Measurements from ENCODE around the gene SLC6A20. TPM values are rescaled to one million over a fixed set of nuclear protein-coding genes. Genes with fewer than 3 reads are reported as not detected.

The SLC6A20 gene
- total RNA-seq, 1 donor from 2014 or later: not detected

DNA sequence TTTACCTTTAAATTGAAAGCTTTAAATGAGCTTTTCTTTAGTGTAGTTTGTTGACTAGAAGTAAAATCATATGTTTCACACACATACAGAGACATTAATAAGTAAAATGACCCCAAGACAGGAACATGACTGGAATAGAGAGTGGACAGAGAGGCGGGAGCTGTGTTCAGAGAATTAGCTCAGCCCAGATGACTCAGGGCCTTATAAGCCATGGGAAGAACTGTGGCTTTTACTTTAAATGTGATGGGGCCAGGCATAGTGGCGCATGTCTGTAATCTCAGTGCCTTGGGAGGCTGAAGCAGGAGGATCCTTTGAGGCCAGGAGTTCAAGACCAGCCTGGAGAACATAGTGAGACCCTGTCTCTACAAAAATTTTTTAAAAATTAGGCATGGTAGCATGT lies 80.4 kb downstream of the SLC6A20 start:
- DNase-seq (no peak), ATAC-seq (ENCODE audit: low read depth) (no peak)
- Mint-ChIP-seq H3K9me3 (no peaks in the 10 kb centered on the region), H3K27me3 (no peaks in the 10 kb centered on the region), H3K27ac (no peak overlapping the region), H3K4me3 (no peak overlapping the region), H3K4me1 (no peaks in the 10 kb centered on the region), H3K36me3 (ENCODE audit: low read depth) (peaks cover 67% of the 10 kb centered on the region)
- ChIA-PET CTCF (interaction anchor here (0.7 kb wide), 1 partner anchor 902 kb away, joined by 3 read pairs; no protein-coding TSS in a partner anchor), POLR2A (interaction anchor here (0.6 kb wide), 1 partner anchor 11 kb away, joined by 8 read pairs; no protein-coding TSS in a partner anchor)
- intact Hi-C loops (cut with micrococcal nuclease): no loop called here
- TF ChIP-seq, protein P1, sequence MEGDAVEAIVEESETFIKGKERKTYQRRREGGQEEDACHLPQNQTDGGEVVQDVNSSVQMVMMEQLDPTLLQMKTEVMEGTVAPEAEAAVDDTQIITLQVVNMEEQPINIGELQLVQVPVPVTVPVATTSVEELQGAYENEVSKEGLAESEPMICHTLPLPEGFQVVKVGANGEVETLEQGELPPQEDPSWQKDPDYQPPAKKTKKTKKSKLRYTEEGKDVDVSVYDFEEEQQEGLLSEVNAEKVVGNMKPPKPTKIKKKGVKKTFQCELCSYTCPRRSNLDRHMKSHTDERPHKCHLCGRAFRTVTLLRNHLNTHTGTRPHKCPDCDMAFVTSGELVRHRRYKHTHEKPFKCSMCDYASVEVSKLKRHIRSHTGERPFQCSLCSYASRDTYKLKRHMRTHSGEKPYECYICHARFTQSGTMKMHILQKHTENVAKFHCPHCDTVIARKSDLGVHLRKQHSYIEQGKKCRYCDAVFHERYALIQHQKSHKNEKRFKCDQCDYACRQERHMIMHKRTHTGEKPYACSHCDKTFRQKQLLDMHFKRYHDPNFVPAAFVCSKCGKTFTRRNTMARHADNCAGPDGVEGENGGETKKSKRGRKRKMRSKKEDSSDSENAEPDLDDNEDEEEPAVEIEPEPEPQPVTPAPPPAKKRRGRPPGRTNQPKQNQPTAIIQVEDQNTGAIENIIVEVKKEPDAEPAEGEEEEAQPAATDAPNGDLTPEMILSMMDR (IDR thresholded peaks at IDR 0.05): no peak

DNA sequence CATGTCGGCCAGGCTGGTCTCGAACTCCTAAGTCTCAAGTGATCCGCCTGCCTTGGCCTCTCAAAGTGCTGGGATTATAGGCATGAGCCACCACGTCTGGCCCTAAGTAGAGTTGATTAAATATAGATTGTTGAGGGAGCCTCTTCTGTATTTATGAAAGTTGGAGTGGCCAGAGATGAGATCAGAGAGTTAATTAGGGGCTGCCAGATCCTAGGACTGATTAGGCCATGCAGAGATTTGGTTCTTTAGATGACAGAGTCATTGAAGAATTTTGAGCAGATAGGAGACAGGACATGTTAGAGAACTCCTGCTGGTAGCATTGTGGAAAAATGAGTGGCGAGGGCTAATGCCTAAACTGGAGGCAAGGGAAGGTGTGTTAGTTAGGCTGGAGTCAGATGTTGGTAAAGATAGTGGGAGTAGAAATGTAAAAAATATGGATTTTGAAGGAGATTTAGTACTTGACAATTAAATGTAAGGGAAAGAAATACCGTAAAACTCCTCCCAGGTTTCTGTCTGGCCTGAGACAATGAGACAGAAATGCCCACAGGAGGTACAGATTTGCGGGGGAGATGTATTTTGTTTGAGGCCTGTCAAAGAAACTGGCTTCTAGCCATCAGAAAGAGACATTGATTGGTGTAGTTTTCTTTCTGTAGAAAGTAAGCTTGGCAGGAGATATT lies 83.8 kb downstream of the SLC6A20 start:
- intact Hi-C loops (cut with micrococcal nuclease): no loop called here
- H3K4me3 Mint-ChIP-seq: no peak overlapping the region
- H3K9me3 Mint-ChIP-seq: no peaks in the 10 kb centered on the region
- DNase-seq (no peak), ATAC-seq (ENCODE audit: low read depth) (no peak)
- H3K4me1 Mint-ChIP-seq: no peaks in the 10 kb centered on the region
- no peak overlapping the region for H3K27ac Mint-ChIP-seq
- H3K36me3 Mint-ChIP-seq (ENCODE audit: low read depth): peaks cover 71% of the 10 kb centered on the region
- ChIA-PET CTCF (no interaction called here), POLR2A (no interaction called here)
- no peaks in the 10 kb centered on the region for H3K27me3 Mint-ChIP-seq
- TF ChIP-seq, protein P1 (IDR thresholded peaks at IDR 0.05): no peak

DNA sequence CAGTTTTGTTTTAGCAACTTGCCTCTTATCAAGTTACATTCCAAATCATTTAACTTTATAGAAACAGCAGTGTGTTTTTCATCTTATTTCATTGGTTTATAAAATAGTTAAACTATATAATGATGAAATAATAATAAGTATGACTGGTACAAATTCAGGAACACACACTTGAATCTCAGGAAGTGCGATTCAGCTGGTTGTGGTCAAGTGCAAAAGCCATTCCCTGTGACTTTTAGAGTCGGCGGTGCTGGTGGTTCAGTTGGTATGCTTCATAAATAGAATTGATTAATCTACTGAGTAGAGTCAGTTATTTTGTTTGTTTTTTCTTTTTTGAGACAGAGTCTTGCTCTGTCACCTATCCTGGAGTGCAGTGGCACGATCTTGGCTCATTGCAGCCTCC lies 84.4 kb downstream of the SLC6A20 start:
- Mint-ChIP-seq H3K27ac (no peak overlapping the region), H3K9me3 (no peaks in the 10 kb centered on the region), H3K27me3 (no peaks in the 10 kb centered on the region), H3K36me3 (ENCODE audit: low read depth) (peaks cover 72% of the 10 kb centered on the region), H3K4me1 (no peaks in the 10 kb centered on the region), H3K4me3 (no peak overlapping the region)
- intact Hi-C loops (cut with micrococcal nuclease): no loop called here
- DNase-seq (no peak), ATAC-seq (ENCODE audit: low read depth) (no peak)
- POLR2A ChIA-PET: no interaction called here
- TF ChIP-seq, protein P1 (IDR thresholded peaks at IDR 0.05): no peak
- CTCF ChIA-PET: no interaction called here

DNA sequence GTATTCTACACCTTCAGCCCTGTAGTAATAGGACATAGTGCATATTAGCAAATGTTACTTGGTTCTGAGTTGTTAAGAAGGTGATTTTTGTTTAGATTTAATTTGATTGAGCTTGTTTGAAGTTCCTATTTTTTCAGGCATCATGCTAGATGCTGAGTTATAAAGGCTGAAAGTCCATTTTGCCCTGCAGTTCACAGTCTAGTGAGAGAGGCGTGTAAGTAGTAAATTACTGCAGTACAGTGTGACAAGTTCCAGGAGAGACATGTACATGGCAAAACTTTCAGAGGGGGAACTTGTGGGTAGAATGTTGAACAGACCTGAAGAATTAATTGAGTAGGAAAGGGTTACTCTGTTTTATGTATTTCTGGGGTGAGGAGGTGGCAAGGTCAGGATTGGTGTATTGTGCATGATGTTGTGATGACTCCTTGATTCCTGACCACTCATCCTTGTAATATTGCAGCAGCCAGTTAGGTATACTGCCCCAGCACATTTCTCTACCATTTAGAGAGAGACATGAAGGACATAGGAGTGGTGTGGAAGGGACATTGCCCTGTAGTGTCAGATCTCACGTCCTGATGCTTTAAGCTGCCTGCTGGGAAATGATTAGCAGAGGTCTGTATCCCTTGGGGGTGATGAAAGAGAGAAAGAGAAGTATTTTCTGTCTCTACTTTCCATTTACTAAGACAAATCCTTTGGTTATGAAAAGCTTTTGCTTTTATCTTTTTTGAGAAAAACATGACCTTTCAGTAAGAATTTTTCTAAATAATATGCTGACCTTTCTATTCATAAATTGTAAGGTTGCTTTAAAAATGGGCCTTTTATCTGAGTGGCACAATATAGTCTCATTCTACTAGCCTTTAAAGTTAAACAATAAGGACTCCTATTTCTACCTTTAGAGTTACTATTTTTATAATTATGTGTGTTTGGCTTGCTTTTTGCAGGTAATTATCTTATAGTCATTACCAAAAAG lies 90.2 kb downstream of the SLC6A20 start:
- CTCF ChIA-PET: interaction anchor here (0.6 to 1.1 kb wide), 2 partner anchors 12 to 46 kb away, joined by 3 read pairs; no protein-coding TSS in a partner anchor
- peaks cover 60% of the 10 kb centered on the region for H3K36me3 Mint-ChIP-seq (ENCODE audit: low read depth)
- intact Hi-C loops (cut with micrococcal nuclease): no loop called here
- peaks cover 18% of the 10 kb centered on the region for H3K4me1 Mint-ChIP-seq
- H3K27ac Mint-ChIP-seq: no peak overlapping the region
- H3K9me3 Mint-ChIP-seq: no peaks in the 10 kb centered on the region
- ATAC-seq (ENCODE audit: low read depth): no peak
- no peaks in the 10 kb centered on the region for H3K27me3 Mint-ChIP-seq
- H3K4me3 Mint-ChIP-seq: no peak overlapping the region
- TF ChIP-seq, protein P1 (IDR thresholded peaks at IDR 0.05): no peak
- POLR2A ChIA-PET: interaction anchor here (1.1 kb wide), 1 partner anchor 17 kb away, joined by 6 read pairs; the partner anchor contains the start of gene SACM1L
- no peak for DNase-seq

Other genes with a start within 250 kb of the SLC6A20 start
- 62.8 and 82.0 TPM in 2 replicates for gene LIMD1, start 201.8 kb downstream of the SLC6A20 start, total RNA-seq
- 43.1 and 55.5 TPM in 2 replicates for gene SACM1L, start 107.1 kb downstream of the SLC6A20 start, total RNA-seq
- 10.8 and 12.6 TPM in 2 replicates for gene LZTFL1, start 45.6 kb upstream of the SLC6A20 start, total RNA-seq
- 0.44 and 0.84 TPM in 2 replicates for gene CCR9, start 90.0 kb upstream of the SLC6A20 start, total RNA-seq
- not detected in 2 replicates for gene CXCR6, start 146.9 kb upstream of the SLC6A20 start, total RNA-seq
- gene FYCO1, start 199.3 kb upstream of the SLC6A20 start, total RNA-seq: 10.6 and 14.9 TPM in 2 replicates
- gene XCR1, start 230.9 kb upstream of the SLC6A20 start, total RNA-seq: not detected in 2 replicates